Vagina (tissue), 2 donors: ENCODE results near the gene MFSD6L. TPM values are rescaled to one million over a fixed set of nuclear protein-coding genes. Genes with fewer than 3 reads are reported as not detected.

Source experiments
- DNase-seq, 2 donors: peaks; one replicate each; pipeline ENCODE4 v3.0.0-alpha.2; 2017; ENCODE audit errors: extremely low spot score in 2 of 2
- H3K27ac ChIP-seq: fragments of 200-600 bp; sonication (generic); one replicate; pipeline ENCODE4 v1.5.1; 2019
- H3K27me3 ChIP-seq: fragments of 200-600 bp; sonication (generic); one replicate; pipeline ENCODE4 v1.5.1; 2019
- H3K36me3 ChIP-seq, 2 donors: fragments of 200-600 bp; sonication (generic); one replicate each; pipeline ENCODE4 v1.5.1; 2017 to 2019
- H3K4me1 ChIP-seq: fragments of 200-600 bp; sonication (generic); one replicate; pipeline ENCODE4 v1.5.1; 2019
- H3K4me3 ChIP-seq, 2 donors: fragments of 200-600 bp; sonication (generic); 1 replicate in 1 of 2; 2 replicates in 1 of 2; pipeline ENCODE4 v1.5.1; 2016 to 2019
- H3K9me3 ChIP-seq: fragments of 200-600 bp; sonication (generic); one replicate; pipeline ENCODE4 v1.5.1; 2019
- POLR2A ChIP-seq, 2 donors: fragments of 450-650 bp; IDR thresholded peaks; one replicate each; pipeline ENCODE4 v1.6.1; 2017; ENCODE audit warnings: antibody characterized with exemption in 2 of 2, mild to moderate bottlenecking in 2 of 2, moderate library complexity in 2 of 2
- POLR2AphosphoS5 ChIP-seq, 2 donors: sonication (generic); formaldehyde crosslinking; IDR thresholded peaks; one replicate each; pipeline ENCODE4 v1.9.0; 2017; ENCODE audit warnings: antibody characterized with exemption in 2 of 2, mild to moderate bottlenecking in 2 of 2, low read depth in 1 of 2; ENCODE audit not compliant: insufficient read depth in 1 of 2
- intact Hi-C: fragments of 100-400 bp; cut with DNase I; formaldehyde crosslinking; loops from one replicate; pipeline ENCODE4 v1.15.1; 2023
- total RNA-seq: library from RNA; depleted of rRNA; stranded (reverse); fragments of >200 nt; gene quantifications from one replicate; pipeline ENCODE4 v1.2.3, GENCODE V29; 2016
- TF ChIP-seq, protein P1 (sequence below), 3 experiments: fragments of 450-650 bp in 2 of 3; fragments of 200-600 bp in 1 of 3; sonication (generic) in 1 of 3; IDR thresholded peaks; one replicate each; pipeline ENCODE4 v1.5.1; 2017 to 2019; ENCODE audit warnings: antibody characterized with exemption in 3 of 3, mild to moderate bottlenecking in 2 of 3, moderate library complexity in 2 of 3

The MFSD6L gene
- total RNA-seq, 1 donor from 2014 or later: not detected

DNA sequence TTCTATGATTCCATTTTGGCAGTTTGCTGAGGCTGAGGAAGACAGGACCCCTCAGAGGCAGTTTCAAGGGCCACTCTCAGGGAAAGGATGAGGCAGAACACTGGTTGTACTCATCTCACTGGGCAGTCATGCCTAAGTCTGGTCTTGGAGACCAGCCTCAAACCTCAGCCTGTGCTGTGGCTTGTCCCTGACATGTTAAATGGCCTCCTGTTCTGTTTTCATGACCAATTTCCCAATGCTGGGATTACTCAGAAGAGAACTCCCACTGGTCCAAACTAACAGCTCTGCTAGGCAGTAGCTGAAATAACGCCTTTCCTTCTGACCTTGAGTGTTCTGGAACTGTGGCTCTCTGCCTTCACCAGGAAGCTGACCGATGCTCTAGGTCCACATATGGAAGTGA, 32.4 kb downstream of the MFSD6L start:
- DNase-seq: peak in 1 of 2 donors; percentile 42
- Histone ChIP-seq H3K9me3 (no peaks in the 10 kb centered on the region), H3K4me3 (no peak overlapping the region), H3K27me3 (no peaks in the 10 kb centered on the region), H3K36me3 (no peaks in the 10 kb centered on the region), H3K27ac (no peak overlapping the region), H3K4me1 (no peaks in the 10 kb centered on the region)
- TF ChIP-seq, protein P1, sequence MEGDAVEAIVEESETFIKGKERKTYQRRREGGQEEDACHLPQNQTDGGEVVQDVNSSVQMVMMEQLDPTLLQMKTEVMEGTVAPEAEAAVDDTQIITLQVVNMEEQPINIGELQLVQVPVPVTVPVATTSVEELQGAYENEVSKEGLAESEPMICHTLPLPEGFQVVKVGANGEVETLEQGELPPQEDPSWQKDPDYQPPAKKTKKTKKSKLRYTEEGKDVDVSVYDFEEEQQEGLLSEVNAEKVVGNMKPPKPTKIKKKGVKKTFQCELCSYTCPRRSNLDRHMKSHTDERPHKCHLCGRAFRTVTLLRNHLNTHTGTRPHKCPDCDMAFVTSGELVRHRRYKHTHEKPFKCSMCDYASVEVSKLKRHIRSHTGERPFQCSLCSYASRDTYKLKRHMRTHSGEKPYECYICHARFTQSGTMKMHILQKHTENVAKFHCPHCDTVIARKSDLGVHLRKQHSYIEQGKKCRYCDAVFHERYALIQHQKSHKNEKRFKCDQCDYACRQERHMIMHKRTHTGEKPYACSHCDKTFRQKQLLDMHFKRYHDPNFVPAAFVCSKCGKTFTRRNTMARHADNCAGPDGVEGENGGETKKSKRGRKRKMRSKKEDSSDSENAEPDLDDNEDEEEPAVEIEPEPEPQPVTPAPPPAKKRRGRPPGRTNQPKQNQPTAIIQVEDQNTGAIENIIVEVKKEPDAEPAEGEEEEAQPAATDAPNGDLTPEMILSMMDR (IDR thresholded peaks at IDR 0.05): no peak
- TF ChIP-seq POLR2AphosphoS5 (IDR thresholded peaks at IDR 0.05; ENCODE audit: insufficient read depth in 1 of 2, low read depth in 1 of 2) (no peak), POLR2A (IDR thresholded peaks at IDR 0.05) (no peak)
- intact Hi-C loops: no loop called here

DNA sequence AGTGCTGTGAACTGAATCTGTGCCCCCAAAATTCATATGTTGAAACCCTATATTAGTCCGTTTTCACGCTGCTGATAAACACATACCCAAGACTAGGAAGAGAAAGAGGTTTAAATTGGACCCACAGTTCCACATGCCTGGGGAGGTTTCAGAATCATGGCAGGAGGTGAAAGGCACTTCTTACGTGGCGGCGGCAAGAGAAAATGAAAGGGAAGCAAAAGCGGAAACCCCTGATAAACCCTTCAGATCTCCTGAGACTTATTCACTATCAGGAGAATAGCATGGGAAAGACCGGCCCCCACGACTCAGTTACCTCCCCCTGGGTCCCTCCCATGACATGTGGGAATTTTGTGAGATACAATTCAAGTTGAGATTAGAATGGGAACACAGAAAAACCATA, 37.2 kb downstream of the MFSD6L start:
- DNase-seq: no peak
- Histone ChIP-seq H3K4me1 (no peaks in the 10 kb centered on the region), H3K27ac (no peak overlapping the region), H3K36me3 (no peaks in the 10 kb centered on the region), H3K4me3 (no peak overlapping the region), H3K27me3 (no peaks in the 10 kb centered on the region), H3K9me3 (no peaks in the 10 kb centered on the region)
- TF ChIP-seq POLR2A (IDR thresholded peaks at IDR 0.05) (no peak), POLR2AphosphoS5 (IDR thresholded peaks at IDR 0.05; ENCODE audit: insufficient read depth in 1 of 2, low read depth in 1 of 2) (no peak)
- intact Hi-C loops: no loop called here

DNA sequence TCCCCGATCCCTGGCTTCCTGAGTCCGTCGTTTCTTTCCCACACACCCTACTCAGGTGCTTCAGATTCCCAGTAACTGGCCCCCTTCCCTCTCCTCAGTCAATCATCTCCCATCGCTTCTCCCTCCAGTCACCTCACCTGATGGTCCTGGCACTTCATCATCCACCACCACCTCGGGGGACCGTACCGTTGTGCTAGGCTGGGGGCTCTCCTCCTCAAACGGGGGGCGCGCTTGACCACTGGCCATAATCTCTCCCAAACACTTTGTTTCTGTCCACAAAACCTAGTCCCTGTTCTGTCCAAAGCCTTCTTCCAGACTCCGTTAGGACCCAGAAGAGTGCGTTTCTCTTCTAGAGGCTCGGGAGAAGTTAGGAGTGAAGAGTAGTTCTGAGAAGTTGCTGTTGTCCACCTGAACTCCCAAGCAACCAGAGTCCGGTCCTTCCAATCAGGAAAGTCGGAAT, 41.0 kb downstream of the MFSD6L start, which contains the start of gene SPDYE4:
Gene SPDYE4, minus strand, starts transcription at position 410 of the 460 bp plus-strand sequence. Its CDS starts 164 bp downstream, at position 246.
- no peaks in the 10 kb centered on the region for H3K9me3 ChIP-seq
- no peak within 1 kb of the TSS for H3K27ac ChIP-seq
- TF ChIP-seq, protein P1 (IDR thresholded peaks at IDR 0.05): no peak
- TF ChIP-seq POLR2A (IDR thresholded peaks at IDR 0.05) (no peak), POLR2AphosphoS5 (IDR thresholded peaks at IDR 0.05; ENCODE audit: insufficient read depth in 1 of 2, low read depth in 1 of 2) (no peak)
- no peaks in the 10 kb centered on the region for H3K4me1 ChIP-seq
- DNase-seq: no peak
- H3K4me3 ChIP-seq: no peak within 1 kb of the TSS
- intact Hi-C loops: no loop called here
- H3K27me3 ChIP-seq: no peaks in the 10 kb centered on the region
- H3K36me3 ChIP-seq: no peaks in the 10 kb centered on the region

DNA sequence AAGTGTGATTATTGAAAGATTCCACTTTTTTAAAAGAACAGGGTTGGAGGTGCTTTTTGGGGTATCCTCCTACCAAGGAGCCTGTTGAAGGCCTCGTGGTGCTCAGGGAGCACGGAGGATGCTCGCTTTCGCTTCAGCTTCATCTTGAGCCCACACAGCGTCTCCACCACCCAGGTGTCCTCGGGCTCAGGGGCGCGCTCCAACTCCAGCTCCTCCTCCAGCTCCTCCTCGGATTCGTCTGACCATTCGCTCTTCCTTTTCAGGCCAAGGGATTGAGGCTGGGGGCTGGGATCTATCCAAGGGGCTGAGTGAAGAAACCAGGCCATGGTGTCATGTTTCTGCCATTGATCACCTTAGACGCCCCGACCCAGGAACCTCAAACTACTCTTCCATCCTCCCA, 42.0 kb downstream of the MFSD6L start:
- no peak overlapping the region for H3K27ac ChIP-seq
- TF ChIP-seq POLR2A (IDR thresholded peaks at IDR 0.05) (no peak), POLR2AphosphoS5 (IDR thresholded peaks at IDR 0.05; ENCODE audit: insufficient read depth in 1 of 2, low read depth in 1 of 2) (no peak)
- TF ChIP-seq, protein P1 (IDR thresholded peaks at IDR 0.05): no peak
- H3K4me3 ChIP-seq: no peak overlapping the region
- no peaks in the 10 kb centered on the region for H3K36me3 ChIP-seq
- no peaks in the 10 kb centered on the region for H3K4me1 ChIP-seq
- no peaks in the 10 kb centered on the region for H3K9me3 ChIP-seq
- peak in 1 of 2 donors; percentile 20 for DNase-seq
- intact Hi-C loops: no loop called here
- no peaks in the 10 kb centered on the region for H3K27me3 ChIP-seq

DNA sequence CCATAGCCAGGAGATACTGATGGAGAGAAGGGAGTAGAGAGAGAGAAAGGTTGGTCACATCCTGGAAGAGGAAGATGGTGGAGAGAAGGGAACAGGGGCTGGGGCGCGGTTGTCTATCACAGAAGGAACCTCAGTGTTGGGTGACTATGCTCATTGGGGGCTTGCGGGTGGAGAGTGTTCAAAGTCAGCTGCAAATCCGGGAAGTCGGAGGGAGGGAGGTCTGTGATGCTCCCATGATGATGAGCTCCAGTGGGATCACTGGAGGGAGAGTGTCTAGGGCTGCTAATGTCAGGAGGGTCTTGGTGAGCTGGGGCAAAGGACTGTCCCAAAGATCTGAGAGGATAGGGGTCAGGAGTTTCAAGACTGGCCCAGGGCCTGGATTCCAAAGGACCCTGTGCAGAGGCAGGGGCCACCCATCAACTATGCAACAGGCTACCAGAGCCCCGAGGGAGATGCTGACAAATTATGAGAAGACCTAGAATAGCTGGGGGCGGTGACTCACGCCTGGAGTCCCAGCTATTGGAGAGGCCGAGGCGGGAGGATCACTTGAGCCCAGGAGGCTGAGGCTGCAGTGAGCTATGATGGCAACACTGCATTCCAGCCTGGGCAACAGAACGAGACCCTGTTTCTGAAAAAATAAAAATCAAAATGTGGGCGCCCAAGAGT, 43.4 kb downstream of the MFSD6L start:
- DNase-seq: peak; percentile 49 to 87
- Histone ChIP-seq H3K27me3 (no peaks in the 10 kb centered on the region), H3K36me3 (no peaks in the 10 kb centered on the region), H3K9me3 (no peaks in the 10 kb centered on the region), H3K4me3 (no peak overlapping the region), H3K27ac (no peak overlapping the region), H3K4me1 (no peaks in the 10 kb centered on the region)
- intact Hi-C loops: no loop called here
- TF ChIP-seq POLR2A (IDR thresholded peaks at IDR 0.05) (no peak), POLR2AphosphoS5 (IDR thresholded peaks at IDR 0.05; ENCODE audit: insufficient read depth in 1 of 2, low read depth in 1 of 2) (no peak)
- TF ChIP-seq, protein P1 (IDR thresholded peaks at IDR 0.05): no peak
